HG03039 (cell line): ENCODE results near the gene CSNK1G2.

Experiments
- ATAC-seq: cut with Tn5 transposase; IDR thresholded peaks from one replicate; pipeline ENCODE4 v1.9.1; 2021; ENCODE audit warnings: mild to moderate bottlenecking, moderate library complexity; ENCODE audit not compliant: unreplicated experiment

Gene CSNK1G2

DNA sequence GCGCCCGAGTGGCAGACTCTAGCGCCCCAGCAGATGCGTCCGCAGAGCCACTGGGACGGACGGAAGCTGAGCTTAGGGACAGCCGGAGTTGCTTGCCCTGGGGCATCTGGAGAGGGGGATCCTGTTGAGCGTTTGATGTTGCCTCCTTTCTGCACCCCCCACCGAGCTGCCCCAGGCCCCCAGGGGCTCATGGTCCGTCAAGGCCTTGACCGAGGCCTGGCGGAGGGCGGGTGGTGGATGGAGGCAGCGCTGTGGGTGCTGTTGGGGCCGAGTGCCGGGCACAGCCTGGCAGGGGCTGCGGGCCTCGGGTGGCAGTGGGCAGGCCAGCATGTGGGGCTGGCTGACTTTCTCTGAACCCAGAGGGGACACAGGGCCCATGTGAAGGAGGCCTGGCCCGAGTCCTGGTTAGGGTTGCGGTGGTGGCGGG is 2.7 kb downstream of the CSNK1G2 start:
- no peak for ATAC-seq

DNA sequence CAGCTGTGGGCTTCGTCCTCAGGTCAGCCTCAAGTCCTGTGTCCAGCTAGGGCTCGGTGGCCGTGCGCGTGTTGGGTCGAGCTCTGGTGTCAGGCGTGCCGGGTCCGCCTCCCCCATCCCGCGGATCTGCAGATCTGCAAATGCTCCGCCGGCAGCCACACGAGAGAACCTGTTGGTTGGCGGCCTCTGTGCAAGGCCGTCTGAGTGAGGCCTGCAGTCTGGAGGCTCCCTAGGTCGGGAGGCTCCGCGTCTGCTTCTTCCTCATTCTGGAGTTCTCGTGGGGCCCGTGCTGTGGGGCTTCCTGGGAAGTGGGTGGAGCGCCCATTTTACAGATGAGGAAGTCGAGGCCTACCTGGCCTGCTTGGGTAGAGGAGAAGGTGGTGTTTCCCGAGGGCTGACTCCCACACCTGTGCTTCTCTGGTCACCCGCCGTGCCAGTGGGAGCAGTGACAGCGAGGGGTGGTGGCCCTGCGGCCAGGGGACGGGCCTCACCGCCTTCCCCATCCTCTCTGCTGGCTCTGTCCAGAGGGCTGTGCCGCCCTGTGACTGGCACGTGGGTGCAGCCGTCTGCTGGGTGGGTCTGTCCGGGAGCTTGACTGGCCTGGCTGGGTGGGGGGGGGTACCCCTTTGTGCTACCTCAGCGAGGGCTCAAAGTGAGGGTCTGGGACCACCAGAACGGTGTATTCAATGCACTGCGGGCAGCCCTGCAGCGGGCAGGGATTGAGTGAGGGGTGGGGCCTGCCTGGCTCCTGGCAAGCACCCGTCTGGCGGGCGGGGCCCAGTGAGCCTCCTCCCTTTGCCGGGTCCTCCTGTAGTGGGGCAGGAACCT is 3.3 kb downstream of the CSNK1G2 start:
- no peak for ATAC-seq

DNA sequence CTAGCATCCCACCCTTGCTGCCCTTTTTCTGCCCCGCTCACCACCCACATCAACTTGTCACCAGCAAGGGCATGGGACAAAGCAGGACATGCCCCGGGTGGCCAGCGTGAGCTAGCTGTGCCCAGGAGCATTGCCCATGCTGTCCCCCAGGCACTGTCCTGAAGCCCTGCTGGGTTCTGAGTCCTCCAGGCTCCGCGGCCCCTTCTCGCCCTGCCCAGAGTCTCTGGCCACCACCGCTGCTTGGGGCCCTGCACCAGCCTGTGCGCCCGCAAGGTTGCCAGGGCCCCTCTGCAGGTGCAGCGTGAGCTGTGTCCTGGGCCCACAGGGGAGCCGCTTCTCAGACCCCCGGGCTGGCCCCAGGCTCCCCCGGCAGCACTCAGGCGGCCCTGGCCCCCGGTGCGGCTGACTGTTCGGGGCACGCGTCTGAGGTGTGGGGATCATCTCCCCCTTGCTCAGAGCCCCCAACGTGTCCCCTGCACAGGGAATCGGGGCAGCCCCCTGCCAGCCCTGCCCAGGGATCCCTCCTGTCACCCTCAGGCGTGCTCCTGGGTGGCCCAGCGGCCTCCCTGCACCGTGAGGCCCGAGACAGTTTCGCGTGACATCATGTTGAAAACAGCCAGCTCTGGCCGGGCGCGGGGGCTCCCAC is 4.1 kb downstream of the CSNK1G2 start:
- ATAC-seq = no peak

DNA sequence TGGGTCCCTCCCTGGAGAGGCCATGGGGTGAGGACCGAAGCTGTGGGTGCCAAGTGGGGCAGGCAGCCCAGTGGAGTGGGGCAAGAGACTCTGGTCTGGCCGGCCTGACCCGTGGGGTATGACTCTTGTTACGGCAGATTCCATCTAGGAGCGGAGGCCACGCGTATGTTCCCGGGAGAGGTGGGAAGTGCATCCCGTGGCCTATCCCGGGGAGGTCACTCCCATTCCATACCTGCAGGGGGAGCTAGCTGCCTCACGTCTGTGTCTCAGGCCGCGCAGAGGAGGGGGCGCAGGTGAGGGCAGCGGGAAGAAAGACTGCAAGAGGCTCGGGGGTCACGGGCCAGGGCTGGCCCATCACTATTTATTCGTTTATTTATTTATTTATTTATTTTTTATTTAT is 4.9 kb downstream of the CSNK1G2 start:
- no peak for ATAC-seq

DNA sequence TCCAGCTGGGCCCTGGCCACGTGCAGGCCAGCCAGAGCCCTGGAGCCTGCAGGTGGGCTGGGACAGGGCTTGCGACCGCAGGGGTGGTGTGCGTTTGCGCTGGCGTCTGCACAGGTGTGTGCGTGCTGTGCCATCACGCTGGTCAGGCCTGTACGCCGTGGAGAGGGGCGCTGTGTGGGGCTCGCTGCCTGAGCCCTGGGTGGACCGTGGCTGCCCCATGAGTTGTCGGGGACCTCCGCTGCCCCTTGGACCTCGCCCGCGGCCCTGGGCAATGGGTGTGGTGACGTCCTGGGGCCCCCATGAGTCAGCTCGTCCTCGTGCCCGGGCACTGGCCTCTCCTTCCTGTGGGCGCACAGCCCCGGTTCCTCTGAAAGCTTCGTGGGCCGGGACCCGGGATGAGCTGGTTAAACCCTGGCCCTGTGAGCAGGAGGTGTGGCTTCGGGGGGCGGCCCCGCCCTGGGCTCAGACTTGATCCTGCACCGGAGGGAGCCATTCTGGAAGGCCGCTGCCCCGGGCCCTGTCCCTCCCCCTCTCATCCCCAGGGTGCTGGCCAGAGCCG is 6.8 kb downstream of the CSNK1G2 start:
- ATAC-seq = no peak

DNA sequence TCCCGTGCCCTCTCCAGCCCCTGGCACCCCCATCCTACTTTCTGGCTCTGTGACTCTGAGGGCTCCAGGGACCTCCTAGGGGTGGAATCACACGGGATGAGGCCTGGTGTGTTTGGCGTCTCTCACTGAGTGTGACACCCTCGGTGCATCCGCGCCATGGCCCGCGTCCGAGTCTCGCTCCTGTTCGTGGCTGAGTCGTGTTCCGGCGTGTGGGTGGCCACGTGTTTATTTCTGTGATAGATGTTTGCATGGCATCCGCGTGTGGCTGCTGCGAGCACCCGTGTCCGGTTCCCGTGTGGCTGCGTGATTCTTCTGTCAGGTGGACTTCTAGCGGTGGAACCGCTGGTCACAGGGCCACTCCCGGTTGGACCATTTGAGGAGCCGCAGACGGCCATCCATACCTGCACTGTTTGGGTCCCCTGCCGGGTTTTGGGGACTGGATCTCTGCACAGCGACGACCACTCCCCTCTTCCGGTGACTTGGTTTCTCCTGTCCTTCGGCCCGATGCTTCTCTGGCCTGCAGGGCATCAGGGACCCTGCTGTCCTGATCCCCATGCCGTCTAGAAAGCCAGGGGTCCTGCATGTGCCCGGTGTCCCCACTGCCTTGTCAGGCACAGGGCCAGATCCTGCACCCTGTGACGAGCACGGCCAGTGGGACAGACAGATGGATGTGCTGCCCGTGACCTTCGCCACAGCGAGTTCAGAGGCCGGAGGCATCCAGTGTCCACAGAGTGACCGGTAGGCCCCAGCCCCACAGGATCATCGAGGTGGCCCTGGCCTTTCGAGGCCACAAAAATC is 8.5 kb downstream of the CSNK1G2 start:
- no peak for ATAC-seq

DNA sequence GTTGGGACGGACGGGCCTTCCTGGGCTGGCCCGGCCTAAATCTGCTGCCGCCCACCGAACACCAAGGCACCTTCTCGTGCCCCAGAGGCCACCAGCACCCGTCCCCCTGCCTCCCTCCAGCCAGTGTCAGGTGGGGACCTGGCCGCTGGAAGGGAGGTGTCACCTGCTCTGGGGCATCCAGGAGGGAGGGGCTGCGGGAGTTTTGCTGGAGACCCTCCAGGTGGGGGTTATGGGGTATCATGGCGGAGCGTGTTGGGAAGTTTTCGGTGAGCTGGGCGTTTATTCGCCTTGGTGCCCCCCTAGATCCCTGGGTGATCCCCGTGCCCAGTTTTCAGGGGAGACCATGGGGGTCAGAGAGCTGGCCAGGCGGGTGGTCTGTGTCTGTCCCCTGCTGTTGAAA is 9.7 kb downstream of the CSNK1G2 start:
- no peak for ATAC-seq

DNA sequence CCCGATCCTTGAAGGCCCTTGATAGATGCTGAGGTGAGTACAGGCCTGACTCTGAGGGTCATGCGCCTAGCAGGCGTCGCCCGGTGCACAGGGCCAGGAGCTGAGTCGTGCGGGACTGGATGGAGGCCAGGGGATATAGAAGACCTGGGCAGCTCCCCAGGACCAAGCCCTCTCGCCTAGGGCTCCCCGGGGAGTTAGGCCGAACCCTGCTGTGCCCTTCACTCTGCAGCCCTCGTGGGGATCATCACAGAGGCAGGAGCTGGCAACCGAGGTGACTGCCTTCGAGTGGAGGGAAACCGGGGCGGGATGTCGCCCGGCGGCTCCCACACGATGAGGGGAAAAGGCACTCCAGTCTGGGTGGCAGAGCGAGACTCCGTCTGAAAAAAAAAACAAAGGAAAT is 11.7 kb downstream of the CSNK1G2 start:
- ATAC-seq = no peak

DNA sequence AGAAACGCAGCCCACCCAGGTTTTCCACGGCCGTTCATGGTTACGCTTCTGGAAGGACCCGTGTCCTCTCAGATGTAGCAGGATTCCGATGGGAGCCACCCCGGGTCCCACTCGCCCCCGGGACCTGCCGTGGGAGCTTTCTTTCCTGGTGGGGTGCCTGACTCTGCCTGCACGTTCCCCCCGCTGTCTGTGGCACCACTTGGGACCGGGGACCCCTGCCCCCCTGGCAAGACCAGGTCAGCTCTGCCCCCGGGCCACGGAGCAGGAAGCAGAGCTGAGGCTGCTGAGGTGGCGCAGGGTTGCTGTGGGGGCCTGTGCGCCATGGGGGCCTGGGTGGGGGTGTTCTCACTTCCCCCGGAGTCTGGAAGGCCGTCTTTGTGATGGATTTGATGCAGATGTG is 12.1 kb downstream of the CSNK1G2 start:
- ATAC-seq = no peak

DNA sequence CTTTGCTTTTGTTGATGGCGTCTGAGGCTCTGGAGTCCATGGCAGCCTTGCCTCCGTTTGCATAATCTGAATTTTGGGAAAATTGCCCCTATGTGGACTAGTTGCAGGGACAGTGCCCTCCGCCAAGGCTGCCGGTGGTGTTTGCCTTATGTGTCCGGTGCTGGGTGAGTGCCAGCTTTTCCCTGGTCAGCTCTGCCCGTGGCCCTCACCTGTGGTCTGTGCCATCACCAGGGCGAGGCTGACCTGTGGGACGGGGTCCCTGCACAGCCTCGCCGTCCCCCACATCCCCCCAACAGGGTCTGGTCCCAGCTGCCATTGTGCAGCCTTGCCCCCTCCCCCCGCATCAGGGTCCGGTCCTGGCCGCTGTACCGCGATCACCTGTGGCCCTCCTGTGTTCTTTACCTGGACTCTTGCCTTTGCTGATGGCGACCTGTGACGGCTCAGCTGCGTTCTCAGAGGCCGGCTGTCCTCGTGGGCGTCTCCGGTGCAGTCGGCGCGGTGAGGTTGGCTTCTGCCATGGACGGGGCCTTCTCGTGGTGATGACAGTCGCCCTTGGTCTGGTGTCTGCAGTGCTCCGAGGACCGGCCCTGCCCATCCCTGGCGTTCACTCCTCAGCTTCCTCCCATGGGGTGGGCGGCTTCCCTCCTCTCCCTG is 12.6 kb downstream of the CSNK1G2 start:
- ATAC-seq = no peak

DNA sequence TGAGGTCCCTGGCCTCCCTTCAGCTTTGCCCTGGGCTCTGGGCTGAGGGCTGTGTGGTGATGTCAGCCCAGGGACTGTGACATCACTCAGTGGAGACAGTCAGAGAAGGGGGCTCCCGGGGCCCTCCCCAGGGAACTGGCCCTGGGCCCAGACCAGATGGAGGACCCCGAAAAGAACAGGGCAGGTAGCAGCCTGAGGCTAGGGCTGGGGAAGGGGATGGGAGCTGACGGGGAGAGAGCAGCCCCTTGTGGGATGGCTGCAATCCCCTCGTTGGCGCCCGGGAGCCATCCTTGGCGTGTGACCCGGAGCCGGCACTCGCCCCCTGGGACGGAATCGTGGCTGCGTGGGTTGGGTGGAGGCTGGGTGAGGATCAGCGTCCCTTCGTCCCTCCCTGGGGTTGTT is 13.6 kb downstream of the CSNK1G2 start:
- ATAC-seq = no peak

DNA sequence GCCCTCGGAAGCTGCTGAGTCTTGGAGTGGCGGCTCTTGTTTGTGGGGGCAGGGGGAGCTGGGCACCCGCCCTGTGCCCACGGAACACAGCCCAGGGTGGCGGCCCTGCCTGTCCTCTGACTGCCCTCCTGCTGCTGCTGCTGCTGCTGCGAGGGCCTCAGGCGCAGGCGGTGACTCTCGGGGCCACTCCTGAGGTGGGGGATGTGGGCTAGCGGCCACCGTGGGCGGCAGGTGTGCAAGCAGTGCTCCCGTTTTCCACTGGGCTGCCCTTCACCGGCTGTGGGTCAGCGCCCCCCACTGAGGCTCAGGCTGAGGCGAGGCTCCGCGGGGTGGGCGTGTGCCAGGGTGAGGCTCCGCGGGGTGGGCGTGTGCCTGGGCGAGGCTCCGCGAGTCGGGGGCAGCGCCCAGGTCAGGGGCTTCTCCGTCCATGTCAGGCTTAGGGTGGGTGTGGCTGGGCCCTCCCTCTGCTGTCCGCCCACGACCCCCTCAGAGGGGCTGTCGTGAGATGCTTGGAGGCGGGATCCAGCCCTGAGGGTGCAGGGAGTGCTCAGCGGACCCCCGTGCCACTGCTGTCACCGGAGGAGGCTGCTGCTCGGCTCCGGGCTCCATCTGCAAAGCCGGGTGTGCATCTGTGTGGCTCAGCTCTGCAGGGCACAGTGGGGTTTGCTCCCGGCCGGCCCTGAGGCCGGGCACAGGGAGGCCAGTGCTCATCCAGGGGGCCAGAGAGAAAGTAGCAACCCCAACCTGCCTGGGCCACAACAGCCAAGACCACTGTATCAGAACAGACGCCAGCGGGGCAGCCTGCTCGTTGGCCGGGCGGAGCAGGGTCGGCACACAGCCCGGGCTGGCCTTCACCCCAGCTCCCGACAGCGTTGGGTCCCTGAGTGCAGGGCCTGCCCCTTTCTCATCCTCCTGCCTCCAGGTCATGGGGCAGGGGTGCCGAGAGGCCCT is 14.5 kb downstream of the CSNK1G2 start:
- no peak for ATAC-seq

DNA sequence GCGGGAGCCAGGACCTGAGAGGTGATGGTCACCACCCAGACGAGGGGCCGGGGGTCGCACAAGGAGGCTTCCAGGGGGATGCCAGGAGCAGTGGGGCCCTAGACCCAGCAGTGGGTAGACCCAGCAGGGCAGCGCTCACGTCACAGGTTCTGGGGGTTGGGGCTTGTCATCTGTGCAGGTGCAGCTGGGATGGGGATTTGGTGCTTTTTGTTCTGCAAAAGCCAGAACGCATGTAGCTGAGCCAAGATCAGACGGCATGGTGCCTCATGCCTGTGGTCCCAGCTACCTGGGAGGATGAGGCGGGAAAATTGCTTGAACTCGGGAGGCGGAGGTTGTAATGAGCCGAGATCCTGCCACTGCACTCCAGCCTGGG is 15.1 kb downstream of the CSNK1G2 start:
- ATAC-seq = no peak

DNA sequence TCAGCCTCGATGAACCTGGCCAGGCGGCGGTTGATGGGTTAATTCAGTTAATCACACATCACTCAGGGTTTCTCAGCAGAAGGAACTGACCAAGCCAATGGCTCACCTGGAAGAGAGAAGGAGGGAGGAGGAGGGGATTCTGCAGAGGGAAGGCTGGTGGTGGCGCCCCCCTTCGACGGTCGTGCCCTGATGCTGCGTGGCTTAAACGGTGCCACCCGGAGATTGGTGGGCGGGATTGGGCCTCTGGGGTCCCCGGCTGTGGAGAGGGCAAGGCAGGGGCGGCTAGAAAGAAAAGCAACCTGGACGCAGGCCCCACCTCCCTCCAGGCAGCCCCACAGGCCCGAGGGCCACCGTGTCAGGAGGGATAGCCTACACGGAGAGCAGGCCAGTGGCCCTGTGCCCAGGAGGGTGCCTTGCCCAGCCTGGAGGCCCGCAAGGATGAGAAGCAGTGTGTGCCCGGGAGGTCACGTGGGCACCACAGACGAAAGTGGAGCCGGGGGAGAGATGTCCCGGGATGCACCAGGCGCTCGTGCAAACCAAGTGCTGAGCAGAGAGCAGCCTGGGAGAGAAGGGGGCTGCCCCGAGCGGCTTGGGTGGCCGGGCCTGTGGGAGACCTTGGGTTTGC is 16.0 kb downstream of the CSNK1G2 start:
- ATAC-seq = no peak

DNA sequence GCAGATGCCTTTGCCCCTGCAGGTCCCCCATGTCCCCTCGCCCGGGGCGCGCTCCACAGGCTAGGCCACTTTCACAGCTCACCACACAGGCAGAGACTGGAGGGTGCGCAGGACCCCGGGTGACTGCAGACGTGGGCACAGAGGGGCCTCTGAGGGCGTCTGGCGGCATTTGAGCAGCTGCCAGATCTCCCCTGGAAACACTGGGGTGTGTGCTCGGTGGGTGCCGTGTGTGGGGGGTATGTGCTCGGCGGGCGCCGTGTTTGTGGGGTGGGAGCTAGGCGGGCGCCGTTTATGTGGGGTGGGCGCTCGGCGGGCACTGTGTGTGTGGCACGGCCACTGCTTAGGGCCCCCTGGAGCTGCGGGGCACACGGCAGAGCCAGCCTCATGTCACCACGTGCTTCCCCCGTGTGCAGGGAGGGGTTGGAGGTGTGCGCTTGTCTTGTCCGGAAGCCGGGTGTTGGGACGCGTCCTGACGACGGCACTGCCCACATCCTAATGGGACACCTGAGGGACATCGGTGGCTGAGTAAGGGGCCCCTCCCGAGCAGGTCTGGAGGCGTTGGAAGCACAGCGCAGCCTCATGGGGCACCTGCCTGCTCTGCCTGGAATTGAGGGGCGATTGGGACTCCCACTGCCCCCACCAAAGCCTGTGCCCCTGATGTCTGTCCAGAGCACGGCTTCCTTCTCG is 16.7 kb downstream of the CSNK1G2 start:
- ATAC-seq = no peak

DNA sequence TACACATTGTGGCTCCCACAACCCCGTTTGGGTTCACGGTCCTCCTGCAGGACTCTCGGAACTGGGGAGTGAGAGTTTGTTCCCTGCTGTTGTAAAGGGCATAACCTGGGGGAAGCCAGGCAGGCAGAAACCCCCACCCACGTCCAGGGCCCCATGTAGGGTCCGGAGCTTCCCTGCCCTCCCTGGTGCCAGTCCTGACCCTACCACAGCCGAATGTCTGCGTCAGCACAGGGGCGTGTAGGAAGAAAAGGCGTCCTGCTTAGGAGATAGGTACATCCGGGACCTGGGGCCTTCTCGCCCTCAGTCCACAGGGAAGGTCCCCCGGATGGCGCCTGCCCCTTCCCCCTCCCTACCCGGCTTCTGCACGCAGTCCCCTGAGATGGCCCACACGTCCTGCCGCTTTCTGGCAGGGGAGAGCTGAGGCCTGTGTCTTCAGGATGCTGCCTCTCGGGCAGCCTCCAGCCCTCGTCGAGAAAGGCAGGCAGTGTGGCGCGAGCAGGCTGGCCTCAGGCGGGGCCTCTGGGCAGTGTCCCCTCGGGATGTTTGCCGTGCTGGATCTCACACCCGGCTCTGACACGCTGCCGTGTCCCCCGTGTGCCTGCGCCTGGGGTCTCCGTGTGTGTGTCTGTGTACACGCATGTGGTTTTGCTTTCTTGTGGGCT is 19.1 kb downstream of the CSNK1G2 start:
- no peak for ATAC-seq

DNA sequence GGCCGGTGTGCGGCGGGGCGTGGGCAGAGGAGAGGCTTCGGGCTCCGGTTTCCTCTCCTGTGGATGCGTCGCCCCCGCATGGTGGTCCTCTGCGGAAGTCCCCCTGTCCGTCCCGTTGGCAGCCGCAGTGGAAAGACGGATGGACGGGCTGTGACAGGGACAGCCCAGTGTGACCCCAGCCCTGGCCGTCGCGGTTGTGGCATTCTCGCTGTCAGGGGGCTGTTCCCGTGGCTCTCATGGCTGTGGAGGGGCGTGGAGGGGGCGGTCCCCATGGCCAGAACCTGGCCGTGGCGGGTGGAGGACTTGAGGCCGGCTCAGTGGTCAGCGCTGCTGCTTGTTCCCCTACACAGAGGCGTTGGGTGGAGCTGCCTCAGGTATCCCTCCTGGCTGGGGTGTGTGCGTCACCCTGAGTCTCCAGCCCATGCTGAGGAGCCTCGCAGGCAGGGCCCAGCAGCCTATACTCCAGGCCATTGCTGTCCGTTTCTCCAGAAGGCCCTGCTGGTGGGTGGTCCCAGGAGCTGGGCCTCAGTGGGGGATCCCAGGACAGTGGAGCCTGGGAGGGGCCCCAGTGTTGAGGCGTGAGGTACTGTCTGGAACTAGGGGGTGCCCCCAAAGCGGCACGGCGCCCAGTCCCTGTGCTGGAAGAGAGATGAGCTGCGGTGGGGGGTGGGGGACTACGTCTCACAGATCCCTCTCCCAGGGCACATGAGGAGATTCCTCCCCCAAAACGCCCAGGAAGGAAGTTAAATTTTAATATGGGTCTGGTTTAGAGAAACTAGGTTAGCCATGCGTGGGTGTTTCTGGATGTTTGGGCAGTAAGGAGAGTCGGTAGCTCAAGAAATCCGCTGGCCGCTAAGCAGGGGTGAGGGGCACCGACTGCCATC is 20.3 kb downstream of the CSNK1G2 start:
- ATAC-seq = no peak
